ENCODE data around the gene ALDH1L2.

Gene ALDH1L2

DNA sequence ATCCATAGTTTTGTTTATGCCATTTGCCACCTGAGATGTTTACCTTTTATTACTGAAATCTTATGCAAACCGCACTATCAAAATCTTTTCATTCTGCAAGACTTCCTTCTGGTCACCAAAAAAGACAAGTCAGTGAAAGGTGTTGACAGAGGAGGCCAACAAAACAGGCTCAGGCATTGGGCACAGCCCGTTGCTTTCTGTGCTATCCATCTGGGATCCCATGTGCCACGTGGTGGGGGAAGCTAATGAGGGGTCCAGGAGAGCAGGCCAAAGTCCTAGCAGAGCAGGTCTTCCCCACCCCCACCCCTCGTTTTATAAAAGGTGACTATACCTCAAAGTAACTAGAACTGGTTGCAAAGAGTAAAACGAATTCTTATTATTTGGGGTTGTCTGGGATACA is 1.2 kb downstream of the ALDH1L2 start:
- DNase-seq: no peak

DNA sequence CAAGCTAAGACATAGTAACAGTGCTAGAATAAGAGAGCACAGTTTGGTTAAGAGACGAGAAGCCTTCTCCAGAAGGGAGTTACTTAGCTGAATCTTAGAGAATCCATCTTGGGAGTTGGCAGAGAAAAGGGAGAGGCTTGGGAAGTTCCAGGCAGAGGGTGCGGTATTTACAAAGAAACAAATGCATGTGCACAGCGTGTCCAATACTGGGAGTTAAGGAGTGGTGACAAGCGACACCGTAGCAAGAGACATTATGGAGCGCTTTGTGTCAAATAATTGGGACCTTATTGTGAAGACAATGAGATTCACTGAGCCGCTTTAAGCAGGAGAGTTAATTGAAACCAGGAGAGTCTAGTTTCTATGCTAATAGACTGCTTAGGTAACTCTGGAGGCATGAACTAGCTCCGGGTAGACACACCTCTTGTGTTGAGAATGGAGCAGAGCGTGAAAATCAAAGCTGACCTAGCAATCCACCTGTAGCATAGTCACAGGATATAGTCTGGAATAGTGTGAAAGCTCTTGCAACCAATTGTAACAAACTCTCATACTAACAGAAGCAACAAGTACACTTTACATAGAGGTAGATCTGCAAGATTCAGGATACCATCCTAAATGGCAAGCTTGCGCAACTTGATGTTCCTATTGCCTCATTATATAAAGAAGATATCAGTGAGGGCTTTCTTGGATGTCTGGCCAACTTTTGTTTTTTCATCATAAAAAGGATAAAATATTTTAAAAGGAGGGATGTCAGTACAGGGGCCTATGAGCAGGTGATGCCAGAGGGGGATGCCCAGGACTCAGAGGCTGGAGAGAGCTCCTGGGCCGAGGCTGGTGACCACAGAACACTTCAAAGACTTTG is 5.3 kb downstream of the ALDH1L2 start:
- DNase-seq: no peak

DNA sequence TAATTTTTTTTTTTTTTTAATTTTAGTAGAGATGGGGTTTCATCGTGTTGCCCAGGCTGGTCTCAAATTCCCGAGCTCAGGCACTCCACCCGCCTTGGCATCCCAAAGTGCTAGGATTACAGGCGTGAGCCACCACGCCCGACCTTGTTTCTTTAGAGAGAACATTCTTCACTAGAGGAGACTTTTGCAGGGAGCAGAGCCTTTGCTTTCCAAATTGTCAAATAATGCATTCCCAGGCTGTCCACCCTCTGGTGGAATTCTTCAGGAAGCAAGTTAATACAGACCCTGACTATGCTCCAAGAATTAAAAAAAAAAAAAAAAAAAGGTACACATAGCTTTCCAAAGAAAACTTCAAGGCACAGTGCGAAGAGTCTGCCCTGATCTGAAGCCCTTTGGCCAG is 6.8 kb downstream of the ALDH1L2 start:
- DNase-seq: no peak

DNA sequence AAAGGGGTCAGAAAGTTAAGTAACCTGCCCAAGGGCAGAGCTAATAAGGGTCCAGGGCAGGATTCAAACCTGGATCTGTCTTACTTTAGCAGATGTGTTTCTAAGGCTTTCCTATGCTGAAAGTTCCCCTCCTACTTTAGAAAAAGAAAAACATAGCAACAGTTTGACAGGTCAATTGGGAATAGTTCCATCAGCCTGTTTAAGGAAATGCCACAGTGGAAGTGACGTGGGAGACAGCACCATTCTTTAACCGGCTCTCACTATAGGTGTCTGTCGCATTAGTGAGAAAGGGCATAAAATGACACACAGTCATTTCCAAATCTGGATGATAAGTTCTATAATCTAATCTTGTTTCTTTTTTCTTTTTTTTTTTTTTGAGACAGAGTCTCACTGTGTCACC is 7.3 kb downstream of the ALDH1L2 start:
- DNase-seq: no peak

DNA sequence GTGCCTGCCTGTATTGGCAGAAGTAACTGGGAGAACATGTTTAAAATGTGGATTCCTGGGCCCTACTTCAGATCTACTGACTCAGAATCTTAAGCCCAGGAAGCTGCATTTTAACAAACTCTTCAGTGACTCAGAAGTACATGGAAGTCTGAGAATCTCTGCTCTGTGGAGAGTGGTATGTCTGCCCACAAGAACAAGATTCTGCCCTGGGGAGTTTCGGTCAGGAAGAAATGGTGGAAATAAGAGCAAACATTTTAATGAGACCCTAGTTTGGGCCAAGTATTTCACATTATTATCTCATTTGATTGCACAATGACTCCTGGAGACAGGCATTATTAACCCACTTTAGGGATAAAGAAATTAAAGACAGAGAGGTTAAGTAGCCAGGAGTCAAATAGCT is 8.2 kb downstream of the ALDH1L2 start:
- no peak for DNase-seq

DNA sequence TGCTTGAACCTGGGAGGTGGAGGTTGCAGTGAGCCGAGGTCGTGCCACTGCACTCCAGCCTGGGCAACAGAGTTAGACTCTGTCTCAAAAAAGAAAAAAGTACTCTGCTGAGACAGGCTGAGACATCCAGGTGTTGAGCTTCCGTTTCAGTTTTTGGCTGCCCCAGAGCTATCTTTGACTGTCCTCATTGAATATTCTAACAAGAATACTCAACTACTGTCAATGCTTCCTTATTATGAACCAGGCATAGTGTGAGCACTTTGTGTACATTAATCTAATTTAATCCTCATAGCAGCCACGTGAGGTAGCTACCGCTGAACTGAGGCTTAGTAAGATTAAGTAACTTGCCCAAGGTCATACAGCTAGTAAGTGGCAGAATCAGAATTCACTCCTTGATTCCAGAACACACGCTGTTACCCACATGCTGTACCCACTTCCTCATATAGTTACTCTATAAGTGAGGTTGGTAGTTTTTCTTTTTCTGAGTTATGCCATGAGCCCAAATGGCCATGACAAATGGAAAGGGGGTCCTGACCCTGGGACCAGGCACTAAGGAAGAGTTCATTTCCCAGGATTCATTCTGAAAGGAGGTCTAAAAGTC is 11.3 kb downstream of the ALDH1L2 start:
- DNase-seq: no peak

DNA sequence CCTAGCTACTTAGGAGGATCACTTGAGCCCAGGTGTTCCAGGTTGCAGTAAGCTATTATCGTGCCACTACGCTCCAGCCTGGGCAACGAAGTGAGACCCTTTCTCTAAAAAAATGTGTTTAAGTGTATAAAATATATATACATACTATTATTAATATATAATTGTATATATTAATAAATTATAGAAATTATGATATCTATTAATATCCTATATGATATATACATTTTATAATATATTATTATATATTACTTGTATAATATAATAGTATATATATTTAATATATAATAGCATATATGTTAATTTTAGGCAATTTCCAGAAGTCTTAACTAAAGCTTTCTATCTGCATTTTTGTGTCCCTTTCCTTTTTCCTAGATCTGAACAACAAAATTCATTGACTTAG is 12.3 kb downstream of the ALDH1L2 start:
- no peak for DNase-seq

DNA sequence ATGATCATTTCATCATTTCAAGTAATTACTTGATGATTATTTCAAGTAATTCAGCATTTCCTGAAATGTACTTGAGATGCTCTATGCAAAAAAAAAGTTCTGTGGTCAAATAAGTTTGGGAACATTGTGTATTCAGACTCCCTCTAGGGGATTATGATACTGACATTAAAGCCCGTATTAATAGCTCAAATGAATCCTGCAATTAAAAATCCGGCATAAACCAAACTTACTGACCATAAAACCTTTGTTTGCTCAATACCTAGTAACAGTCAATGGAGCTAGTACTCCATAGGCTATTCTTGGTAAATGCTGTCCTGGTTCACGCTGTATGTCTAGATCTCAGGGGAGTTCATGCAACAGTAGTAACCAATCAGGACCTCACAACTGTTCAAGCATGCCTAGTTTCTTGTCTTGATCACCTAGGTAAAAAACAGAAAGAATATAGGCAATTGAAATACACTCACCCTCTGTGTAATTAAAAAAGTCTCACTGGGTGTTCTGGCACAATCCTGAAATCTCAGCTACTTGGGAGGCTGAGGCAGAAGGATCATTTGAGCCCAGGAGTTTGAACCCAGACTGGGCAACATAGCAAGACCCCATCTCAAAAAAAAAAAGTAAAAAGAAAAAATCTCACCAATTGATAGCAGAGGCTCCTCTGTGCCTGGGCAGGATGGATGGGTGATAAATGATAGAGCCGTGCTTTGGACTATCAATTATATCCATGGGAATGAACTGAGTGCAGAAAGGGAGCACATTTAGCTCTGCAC is 14.1 kb downstream of the ALDH1L2 start:
- no peak for DNase-seq

DNA sequence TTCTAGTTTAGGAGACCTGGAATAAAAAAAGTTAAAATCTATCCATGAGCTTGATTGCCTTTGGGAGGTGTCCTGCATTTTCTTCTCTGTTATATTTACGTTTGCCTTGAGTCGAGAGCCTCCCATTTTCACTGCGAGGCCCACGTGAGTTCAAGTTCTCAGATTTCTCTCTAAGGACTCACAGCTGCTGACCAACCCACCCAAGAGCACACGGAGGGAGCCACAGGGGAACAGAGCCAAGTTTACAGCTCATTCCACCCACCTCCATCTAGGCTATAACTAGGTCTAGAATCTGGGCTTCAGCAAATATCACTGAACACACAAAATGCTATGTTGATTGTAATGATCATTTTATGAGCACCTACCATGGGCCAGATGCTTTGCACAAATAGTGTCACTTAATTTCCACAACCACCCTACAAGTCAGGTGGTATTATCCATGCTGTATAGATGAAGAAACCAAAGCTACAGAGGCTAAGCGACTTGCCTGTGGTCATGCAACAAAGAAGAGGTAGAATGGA is 16.7 kb downstream of the ALDH1L2 start:
- no peak for DNase-seq

DNA sequence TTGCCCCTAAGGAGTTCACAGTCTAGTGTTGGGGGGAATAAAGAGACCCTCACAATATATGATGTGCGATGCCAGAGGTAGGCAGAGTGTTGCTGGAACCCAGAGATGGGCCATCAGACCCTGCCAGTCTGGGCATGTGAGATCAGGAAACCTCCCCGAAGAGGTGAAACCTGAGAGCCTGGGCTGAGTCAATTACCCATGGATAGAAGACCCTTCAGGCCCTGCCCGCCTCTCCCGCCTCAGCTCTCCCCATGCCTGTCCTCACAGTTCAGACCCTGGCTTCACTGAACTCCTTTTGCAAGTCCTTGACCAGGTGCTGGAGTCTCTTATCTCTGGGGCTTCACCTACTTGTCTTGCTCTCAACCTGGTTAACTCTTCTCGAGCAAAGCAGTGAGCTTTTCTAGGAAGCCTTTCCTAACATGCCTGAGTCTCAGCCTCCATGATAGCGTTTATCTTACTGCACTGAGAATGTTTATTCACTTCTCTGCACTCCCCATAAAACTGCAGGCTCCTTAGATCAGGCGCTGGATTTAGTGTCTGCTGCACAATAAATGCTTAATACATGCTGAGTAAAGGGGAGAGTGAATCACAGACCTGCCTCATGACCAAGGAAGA is 19.6 kb downstream of the ALDH1L2 start:
- no peak for DNase-seq

DNA sequence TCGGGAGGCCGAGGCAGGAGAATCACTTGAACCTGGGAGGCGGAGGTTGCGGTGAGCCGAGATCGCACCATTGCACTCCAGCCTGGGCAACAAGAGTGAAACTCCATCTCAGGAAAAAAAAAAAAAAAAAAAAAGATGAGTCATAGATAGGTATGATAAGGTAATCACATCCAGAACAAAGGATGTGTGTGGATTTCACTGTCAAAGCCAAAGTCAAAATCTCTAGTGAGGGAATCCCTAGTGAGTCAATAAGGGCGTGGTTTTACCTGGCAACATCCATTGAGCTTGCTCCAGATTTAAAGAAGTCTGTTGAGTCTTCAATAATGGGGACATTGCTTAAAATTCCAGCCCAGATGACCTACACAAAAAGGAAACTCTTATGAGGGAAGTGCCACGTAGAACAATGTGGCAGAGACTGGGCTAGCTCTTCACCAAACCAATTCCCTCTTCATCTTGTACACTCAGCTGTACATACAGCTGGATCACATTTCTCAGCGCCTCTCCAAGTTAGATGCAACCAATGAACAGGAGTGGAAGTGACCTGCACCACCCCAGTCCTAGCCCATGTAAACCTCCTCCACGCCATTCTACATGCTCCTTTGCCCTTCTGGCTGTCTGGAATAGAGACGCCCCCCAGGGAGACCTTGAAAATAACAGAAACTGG is 23.4 kb downstream of the ALDH1L2 start:
- DNase-seq: no peak

DNA sequence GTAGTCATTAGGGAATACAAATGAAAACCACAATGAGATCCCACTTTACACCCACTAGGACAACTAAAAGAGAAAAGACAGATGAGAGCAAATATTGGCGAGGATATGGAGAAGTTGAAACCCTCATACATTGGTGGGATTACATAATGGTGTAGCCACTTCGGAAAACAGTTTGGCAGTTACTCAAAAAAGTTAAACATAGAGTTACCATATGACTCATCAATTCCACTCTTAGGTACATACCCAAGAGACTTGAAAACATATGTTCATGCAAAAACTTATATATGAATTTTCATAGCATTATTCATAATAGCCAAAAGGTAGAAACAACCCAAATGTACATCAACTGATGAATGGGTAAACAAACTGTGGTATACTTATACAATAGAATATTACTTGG is 27.1 kb downstream of the ALDH1L2 start:
- no peak for DNase-seq

DNA sequence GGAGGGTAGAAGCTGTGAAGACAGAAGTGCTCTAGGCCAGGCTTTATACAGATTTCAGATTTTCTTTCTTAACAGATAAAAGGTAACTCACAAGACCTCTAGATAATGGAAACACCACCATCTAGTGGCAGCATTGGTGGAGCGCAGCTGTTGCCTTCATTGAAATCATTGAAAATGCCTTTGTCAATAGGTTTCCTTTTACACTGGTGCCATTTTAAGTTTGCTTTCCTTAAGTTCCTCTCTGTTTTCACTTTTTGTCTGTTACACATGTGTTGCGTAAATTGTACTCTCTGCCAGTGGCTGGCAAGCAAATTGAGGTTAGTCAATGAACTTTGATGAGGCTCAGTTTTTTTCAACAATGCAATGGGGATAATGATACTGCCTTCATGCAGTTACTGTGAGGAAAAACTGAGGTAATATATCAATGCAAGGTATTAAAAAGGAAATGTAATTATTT is 31.1 kb downstream of the ALDH1L2 start:
- peak; percentile 44 to 77 (median 56) for DNase-seq

DNA sequence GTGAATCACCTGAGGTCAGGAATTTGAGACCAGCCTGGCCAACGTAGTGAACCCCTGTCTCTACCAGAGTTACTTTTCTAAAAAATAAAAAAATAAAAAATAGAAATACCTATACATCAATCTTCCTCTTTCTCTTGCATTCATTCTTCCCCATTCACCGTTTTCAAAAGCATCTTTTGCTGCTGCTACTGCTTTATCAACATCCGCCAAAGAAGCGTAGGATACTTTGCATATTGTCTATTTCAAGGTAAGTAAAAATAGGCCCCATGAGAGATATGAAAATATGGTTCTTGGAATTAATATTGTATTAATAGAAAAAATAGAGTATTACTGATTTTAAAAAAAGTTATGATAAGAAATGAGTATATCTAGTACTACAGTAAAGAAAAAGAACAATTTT is 32.3 kb downstream of the ALDH1L2 start:
- DNase-seq: no peak

DNA sequence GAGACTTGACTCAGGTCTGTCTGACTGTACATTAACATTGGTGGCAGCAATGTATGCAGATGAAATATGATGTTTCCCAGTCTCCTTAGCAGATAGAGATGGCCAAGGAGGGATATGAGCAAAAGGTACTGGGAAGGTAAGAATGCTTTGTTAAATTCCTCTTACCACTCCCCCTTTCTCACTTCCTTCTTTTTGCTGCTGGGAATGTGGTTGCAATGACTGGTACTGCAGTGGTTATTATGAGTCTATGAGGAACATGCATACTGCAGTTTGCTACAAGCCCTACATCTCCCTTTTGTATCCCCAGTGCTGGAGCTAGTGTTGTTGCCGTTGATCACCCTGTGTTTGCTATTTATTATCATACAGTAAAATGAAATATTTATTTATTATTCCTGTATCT is 35.9 kb downstream of the ALDH1L2 start:
- DNase-seq: no peak

DNA sequence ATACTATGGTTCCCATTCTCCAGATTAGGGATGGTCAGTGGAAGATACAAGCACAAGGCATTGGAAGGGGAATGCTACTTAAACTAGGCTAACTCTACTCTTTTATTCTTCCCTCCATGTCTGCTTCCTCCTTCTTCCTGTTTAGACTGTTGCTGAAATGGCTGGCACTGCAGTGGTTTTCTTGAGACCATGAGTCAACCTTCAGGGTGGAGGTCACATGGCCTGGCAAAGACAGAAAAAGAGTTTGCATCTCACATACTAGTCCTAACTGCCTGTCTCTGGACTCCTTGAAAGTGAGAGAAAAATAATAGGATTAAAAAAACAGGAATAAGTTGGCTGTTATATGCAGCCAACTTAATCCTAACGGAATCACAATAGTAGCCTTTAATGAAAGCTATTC is 37.0 kb downstream of the ALDH1L2 start:
- no peak for DNase-seq

DNA sequence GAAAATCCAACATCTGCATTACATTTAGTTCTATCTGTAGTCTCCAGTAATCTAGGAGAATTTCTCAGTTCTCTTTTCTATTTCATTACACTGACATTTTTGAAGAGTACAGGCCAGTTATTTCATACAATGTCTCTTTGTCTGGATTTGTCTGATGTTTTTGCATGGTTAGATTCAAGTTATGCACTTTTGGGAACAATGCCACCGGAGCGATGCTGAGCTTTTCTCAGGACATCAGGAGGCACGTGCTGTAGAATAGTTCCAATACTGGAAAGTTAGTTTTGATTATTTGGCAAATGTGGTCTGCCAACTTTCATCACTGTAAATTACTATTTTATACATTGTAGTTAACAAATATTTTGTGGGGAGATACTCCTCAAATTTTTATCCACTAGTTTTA is 43.1 kb downstream of the ALDH1L2 start:
- no peak for DNase-seq

DNA sequence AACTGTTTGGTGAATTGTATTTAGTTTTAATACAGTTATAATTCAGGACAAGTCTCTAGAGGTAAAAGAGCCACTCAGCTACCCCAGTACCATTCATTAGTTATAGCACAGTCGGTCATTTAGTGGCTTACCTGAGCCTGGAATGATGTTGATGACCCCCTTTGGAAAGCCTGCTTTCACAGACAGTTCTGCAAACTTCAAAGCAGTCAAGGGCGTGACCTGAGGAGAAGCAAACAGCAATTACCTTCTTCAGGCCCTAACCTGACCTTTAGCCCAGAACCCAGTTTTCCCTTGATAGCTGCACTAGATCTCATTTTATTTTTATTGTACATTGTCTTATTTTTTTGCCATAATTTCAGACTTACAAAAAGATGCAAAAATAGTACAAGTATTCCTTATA is 43.8 kb downstream of the ALDH1L2 start:
- no peak for DNase-seq

DNA sequence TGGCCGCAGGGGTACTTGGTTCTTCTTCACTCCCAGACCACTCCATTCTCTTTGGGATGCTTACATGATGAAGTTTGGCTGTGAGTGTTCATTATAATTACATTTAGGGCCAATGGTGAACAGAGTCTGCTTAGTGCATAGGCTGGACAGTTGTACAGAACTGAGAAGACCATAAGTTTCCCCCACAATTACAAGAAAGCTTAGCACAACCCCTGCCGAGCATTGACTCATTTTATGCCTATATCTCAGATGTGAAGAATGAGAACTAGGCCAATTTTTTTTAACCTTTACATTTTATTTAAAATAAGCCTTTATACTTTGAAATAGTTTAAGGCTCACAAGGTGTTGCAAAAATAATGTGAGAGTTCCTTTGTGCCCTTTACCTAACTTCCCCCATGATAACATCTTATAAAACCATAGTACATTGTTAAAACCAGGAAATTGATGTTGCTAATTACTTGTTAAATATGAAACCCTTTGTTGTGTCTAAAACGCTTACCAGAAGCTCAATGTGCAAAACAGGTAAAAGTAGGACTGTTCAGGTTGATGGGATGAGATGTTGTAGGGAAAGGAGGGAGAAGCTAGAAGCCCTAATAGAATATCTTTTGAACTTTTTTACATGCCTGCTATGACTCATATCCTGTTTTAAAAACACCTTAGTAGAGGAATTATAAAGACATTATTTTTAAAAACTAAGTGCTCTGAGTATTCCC is 47.2 kb downstream of the ALDH1L2 start:
- peak in 1 of 6 experiments; percentile 17 for DNase-seq

DNA sequence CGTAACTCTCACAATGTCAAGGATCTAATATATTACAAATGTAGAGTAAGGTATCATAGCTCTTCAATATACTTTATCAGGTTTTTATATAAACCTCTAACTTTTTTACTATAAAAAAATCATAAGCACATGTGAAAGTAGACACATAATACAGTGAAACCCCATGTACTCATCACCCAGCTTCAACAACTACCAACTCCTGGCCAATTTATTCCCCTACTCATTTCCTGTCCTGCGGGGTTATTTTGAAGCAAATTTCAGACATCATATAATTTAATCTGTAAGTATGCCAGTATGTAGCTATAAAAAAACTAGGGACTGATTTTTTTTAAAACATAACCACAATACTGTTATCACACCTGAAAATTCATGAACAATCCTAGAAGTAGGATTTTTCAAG is 50.4 kb downstream of the ALDH1L2 start:
- DNase-seq: no peak

DNA sequence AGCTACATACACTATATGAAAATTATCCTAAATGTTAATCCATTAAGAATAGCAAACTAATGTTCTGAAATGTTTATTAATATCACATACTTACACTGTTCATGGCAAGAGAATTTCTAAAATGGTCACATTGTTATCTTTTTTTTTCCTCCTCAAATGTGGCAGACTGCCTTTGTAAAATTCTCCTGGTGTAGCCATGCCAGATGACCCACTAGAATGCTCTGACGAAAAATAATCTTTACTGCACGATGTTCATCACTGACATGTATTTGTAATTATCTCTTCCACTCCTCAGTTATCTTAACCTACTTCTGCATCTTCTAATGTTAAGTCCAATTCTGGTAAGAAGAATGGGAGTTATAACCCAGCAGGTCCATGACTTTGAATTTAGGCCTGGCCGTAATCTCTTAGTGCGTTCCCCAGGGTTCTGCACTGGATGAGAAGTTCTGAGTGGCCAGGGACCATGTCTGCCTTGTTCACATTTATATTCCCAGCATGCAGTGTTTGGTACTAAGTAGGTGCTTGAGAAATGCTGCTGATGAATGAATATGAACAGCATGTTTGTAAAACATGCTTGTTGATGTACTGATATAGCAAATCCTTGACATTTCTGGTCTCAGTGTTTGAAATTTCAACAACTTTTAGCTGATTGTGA is 51.4 kb downstream of the ALDH1L2 start:
- DNase-seq: no peak

Measured in stimulated activated naive CD4-positive, alpha-beta T cell (primary cell).